ENCODE data around the gene SYT1. TPM values are rescaled to one million over a fixed set of nuclear protein-coding genes. Genes with fewer than 3 reads are reported as not detected.

Gene SYT1
- total and polyA plus RNA-seq, 2 of the 8 experiments (the other 6 are each of a cell fraction or from before 2014, with no cell fraction given): 11.0 to 34.6 TPM

GRCh38 chr12:79294590-79294989 lies 430.0 kb downstream of the SYT1 start:
- Histone ChIP-seq H2AK5ac (ENCODE audit: low read depth, low read length) (no peak overlapping the region), H3K4ac (replicated peaks; ENCODE audit: insufficient read length, low read depth, low read length) (no peak overlapping the region), H3K23me2 (ENCODE audit: low read depth, low read length) (no peaks in the 10 kb centered on the region), H2BK12ac (ENCODE audit: low read depth, low read length) (no peak overlapping the region), H3K79me2 (ENCODE audit: control insufficient read depth in 1 of 2, insufficient read depth in 2 of 2, low read length in 2 of 2) (no peaks in the 10 kb centered on the region), H3K4me3 (ENCODE audit: extremely low read depth in 1 of 4, insufficient read depth in 2 of 4, low read depth in 3 of 4, low read length in 4 of 4) (no peak overlapping the region), H2BK15ac (ENCODE audit: low read length) (no peak overlapping the region), H3K4me1 (replicated peaks in 1 of 4; ENCODE audit: control insufficient read depth in 3 of 4, insufficient read depth in 4 of 4, low read length in 3 of 4) (no peaks in the 10 kb centered on the region), H3K9ac (replicated peaks in 1 of 4; ENCODE audit: extremely low read depth in 1 of 4, low read depth in 3 of 4, low read length in 3 of 4) (no peak overlapping the region), H3K79me1 (ENCODE audit: low read depth, low read length) (no peaks in the 10 kb centered on the region), H3K27ac (ENCODE audit: low read depth, low read length) (no peak overlapping the region), H3K4me2 (ENCODE audit: insufficient read depth in 1 of 2, low read depth in 2 of 2, low read length in 2 of 2) (no peak overlapping the region), H2BK5ac (ENCODE audit: low read depth, low read length) (no peak overlapping the region), H4K5ac (ENCODE audit: insufficient read length, low read depth, low read length) (no peak overlapping the region), H3K14ac (ENCODE audit: insufficient read length) (no peak overlapping the region), H3K56ac (replicated peaks; ENCODE audit: insufficient read length, low read depth, low read length) (no peak overlapping the region), H3K18ac (ENCODE audit: extremely low read depth, low read length) (no peak overlapping the region), H4K20me1 (replicated peaks in 1 of 2; ENCODE audit: control insufficient read depth in 1 of 2, insufficient read depth in 2 of 2, low read length in 2 of 2) (no peaks in the 10 kb centered on the region), H3K27me3 (replicated peaks in 1 of 4; ENCODE audit: control insufficient read depth in 3 of 4, extremely low read depth in 1 of 4, insufficient read depth in 3 of 4, low read length in 3 of 4) (no peaks in the 10 kb centered on the region), H4K91ac (replicated peaks; ENCODE audit: insufficient read length, low read length) (no peak overlapping the region), H4K8ac (ENCODE audit: extremely low read depth, insufficient read depth, low read length) (no peak overlapping the region), H2BK20ac (ENCODE audit: low read length) (no peak overlapping the region), H3K23ac (ENCODE audit: insufficient read length) (no peak overlapping the region), H2AFZ (ENCODE audit: low read length) (no peak overlapping the region), H2BK120ac (replicated peaks; ENCODE audit: low read depth, low read length) (no peak overlapping the region), H3K9me3 (ENCODE audit: insufficient read depth in 2 of 2, low read depth in 1 of 2, low read length in 1 of 2) (no peaks in the 10 kb centered on the region), H3K36me3 (ENCODE audit: control insufficient read depth in 2 of 4, insufficient read depth in 4 of 4, low read length in 3 of 4) (peaks cover 2 to 19% (median 6%) of the 10 kb centered on the region in 4 experiments; a peak in 6 of 8 replicates)
- WGBS, 2 experiments (ENCODE audit: extremely low coverage in 1 of 2, insufficient coverage in 1 of 2, insufficient read length in 1 of 2, insufficient replicate concordance in 2 of 2, low coverage in 1 of 2, low lambda C conversion rate in 2 of 2, missing lambda C conversion rate in 1 of 2): 90% methylated on average over 2 of the region's 2 CpGs; no CpG with 5 or more reads in 1 of the 2 experiments
- FAIRE-seq (no peak), DNase-seq (ENCODE audit: low read depth in 1 of 2, low spot score in 2 of 2) (no peak)
- POLR2A ChIA-PET (ENCODE audit: partially characterized antibody): no interaction called here
- CTCF ChIA-PET (ENCODE audit: partially characterized antibody): interaction anchor here (0.6 to 1.6 kb wide), 3 partner anchors 27 to 654 kb away, joined by 3 to 4 read pairs (median 3); no protein-coding TSS in a partner anchor
- TF ChIP-seq CREB1 (IDR thresholded peaks at IDR 0.05): no peak
- no peak for TF ChIP-seq KDM1A (IDR thresholded peaks at IDR 0.05; ENCODE audit: borderline replicate concordance, low read length)
- TF ChIP-seq SIX5 (IDR thresholded peaks at IDR 0.05; ENCODE audit: low read depth, low read length): no peak
- TF ChIP-seq YY1 (IDR thresholded peaks at IDR 0.05; ENCODE audit: low read depth, low read length): no peak
- no peak for TF ChIP-seq BCL11A (IDR thresholded peaks at IDR 0.05; ENCODE audit: low read depth in 2 of 2, low read length in 2 of 2)
- no peak for TF ChIP-seq HDAC2 (IDR thresholded peaks at IDR 0.05; ENCODE audit: borderline replicate concordance in 1 of 2, low read depth in 2 of 2, low read length in 2 of 2)
- TF ChIP-seq E2F6 (IDR thresholded peaks at IDR 0.05): no peak
- TF ChIP-seq POU5F1 (IDR thresholded peaks at IDR 0.05; ENCODE audit: low read depth, low read length): no peak
- no peak for TF ChIP-seq CBX8 (IDR thresholded peaks at IDR 0.05; ENCODE audit: borderline replicate concordance, low read depth, low read length)

Data from H1 (cell line).